Transverse colon (tissue), 4 donors: ENCODE data around the gene TARM1.

Experiments
- CTCF ChIP-seq, 5 experiments: fragments of 200-600 bp in 3 of 5; fragments of 450-650 bp in 2 of 5; sonication (generic) in 3 of 5; IDR thresholded peaks; 1 replicate in 2 of 5; 2 replicates in 3 of 5; pipeline ENCODE4 v1.5.1; 2016 to 2017; ENCODE audit warnings: antibody characterized with exemption in 5 of 5, inconsistent platforms in 3 of 5, mild to moderate bottlenecking in 2 of 5, moderate library complexity in 1 of 5
- POLR2A ChIP-seq: fragments of 450-650 bp; IDR thresholded peaks from one replicate; pipeline ENCODE4 v1.6.1; 2016; ENCODE audit warnings: antibody characterized with exemption, mild to moderate bottlenecking, moderate library complexity
- POLR2AphosphoS5 ChIP-seq, 3 donors: sonication (generic); formaldehyde crosslinking; IDR thresholded peaks; one replicate each; pipeline ENCODE4 v1.6.1; 2016; ENCODE audit warnings: antibody characterized with exemption in 3 of 3

- TF ChIP-seq POLR2AphosphoS5 (IDR thresholded peaks at IDR 0.05) (no peak), CTCF (IDR thresholded peaks at IDR 0.05) (no peak), POLR2A (no peak)
These were observed 28.5 kb upstream of the TARM1 start for GRCh38 chr19:54109651-54110050.
